GM18517 (cell line): ENCODE measurements around the gene LRRC1.

Experiments
- ATAC-seq: cut with Tn5 transposase; IDR thresholded peaks from one replicate; pipeline ENCODE4 v1.9.1; 2021; ENCODE audit warnings: mild to moderate bottlenecking, moderate library complexity; ENCODE audit not compliant: unreplicated experiment

The LRRC1 gene

DNA sequence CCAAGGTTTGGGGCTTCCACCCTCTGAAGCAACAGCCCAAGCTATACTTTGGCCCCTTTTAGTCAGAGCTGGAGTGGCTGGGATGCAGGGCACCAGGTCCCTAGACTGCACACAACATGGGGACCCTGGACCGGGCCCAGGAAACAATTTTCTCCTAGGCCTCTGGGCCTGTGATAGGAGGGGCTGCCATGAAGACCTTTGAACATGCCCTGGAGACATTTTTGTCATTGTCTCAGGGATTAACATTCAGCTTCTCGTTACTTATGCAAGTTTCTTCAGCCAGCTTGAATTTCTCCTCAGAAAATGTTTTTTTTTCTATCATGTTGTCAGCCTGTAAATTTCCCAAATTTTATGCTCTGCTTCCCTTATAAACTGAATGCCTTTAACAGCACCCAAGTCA lies 82.3 kb downstream of the LRRC1 start:
- ATAC-seq = no peak

DNA sequence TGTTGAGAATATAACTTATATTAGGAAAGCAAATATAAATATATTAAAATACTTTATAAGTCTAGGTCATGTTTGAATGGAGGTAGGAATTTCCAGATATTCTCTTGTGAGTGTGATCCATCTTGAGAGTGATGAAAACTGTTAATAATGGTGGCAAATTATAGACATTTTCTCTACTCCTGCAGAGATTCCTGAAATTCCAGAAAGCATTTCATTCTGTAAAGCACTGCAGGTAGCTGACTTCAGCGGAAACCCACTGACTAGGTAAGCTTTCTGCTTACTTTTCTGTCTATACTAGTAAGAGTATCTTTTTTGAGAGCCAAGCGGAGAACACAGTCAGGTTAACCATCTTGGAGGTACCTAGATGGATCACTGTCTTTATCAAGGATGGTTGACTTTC lies 84.0 kb downstream of the LRRC1 start:
- no peak for ATAC-seq

DNA sequence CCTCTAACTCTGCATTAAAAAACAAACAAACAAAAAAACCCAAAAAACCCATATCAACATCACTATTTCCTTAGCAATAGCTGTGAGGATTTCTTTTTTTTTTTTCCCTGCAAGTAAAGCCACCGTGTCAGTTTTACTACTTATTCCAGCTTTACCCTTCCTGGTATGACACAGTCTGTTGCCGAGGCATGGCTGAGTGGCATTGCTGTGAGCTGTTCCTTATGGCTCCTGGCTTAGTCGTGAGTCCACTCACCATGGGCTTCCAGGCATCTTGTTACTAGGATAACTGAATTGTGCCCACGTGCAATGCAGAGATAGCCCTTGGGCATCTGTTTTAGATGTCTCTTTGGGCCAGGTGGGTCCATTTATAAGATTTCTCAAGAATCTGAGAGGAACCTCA lies 84.8 kb downstream of the LRRC1 start:
- no peak for ATAC-seq

DNA sequence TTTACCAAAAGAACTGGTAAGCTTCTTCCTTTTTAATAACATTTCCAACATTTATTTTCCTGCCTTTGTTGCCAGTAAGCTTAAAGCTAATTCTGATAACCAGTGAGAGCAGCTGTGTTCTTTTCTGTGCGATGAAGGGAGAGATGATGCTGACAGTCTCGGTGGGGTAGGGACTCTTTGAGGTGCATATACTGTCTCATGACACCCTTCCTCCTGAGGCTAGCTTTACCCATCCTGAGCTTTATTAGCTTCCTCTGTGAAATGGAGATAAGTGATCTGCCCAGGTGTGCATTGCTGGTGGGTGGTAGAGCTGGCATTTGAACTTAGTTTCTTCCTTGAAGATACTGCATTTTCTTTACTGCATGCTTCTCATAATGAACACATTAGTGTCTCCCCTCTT lies 92.5 kb downstream of the LRRC1 start:
- ATAC-seq = no peak

DNA sequence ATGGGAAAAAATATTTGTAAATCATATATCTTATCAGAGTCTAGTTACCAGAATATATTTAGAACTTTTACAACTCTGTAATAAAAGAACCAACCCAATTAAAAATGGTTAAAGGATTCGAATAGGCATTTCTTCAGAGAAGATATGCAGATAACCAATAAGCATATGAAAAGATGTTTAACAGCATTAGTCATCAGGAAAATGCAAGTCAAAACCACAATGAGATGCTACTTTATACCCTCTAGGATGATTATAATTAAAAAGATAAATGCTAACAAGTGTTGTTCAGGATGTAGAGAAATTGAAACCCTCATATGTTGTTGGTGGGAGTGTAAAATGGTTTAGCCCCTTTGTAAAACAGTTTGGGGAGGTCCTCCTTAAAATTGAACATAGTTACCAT lies 94.1 kb downstream of the LRRC1 start:
- ATAC-seq = no peak

DNA sequence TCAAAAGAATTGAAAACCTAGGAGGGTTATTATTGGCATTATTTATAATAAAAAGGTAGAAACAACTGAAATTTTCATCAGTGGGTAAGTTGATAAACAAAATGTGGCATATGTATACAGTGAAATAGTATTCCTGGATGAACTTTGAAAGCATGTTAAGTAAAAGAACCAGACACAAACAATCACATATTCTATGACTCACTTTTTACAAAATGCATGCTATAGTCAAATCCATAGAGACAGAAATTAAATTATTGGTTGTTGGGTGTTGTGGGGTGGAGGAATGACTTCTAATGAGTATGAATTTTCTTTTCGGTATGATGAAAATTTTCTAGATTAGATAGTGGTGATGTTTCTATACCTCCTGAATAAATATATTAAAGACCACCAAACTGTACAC lies 94.6 kb downstream of the LRRC1 start:
- no peak for ATAC-seq

DNA sequence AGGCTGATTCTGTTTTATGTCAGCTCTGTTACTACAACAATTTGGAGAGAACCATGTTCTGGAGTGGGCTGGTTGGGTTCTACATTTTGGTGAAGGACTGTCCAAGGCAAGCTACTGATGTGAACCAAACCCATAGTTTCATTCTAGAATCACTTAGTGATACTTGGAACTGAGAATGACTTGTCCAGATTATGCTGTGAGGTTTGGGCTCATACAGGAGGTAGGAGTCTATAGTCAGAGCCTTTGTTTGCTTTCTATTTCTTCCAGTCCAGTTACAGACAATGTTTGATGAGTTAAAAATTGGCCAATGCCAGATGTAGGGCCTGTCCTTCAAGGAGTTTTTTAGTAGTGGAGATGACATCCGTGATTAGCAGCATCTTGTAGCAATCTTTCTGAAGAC lies 97.9 kb downstream of the LRRC1 start:
- peak; percentile 78 for ATAC-seq

DNA sequence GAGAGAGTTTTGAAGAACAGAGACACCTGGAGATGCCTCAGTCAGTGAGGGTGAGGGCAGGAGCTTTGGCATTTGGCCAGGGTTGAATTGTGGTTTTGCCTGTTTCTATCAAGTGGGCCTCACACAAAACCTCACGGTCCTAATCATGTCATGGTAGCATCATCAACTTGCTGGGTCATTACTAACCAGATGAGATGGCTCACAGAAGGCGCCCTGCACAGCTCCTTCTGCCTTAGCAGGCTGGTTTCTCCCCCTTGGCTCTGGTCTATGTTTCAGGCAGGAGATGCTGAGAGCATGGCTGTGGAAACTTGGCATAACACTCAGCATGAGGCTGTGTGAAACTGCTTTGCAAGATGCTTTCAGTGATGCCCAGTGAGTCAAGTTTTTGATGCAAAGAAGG lies 99.3 kb downstream of the LRRC1 start:
- peak; percentile 65 for ATAC-seq

DNA sequence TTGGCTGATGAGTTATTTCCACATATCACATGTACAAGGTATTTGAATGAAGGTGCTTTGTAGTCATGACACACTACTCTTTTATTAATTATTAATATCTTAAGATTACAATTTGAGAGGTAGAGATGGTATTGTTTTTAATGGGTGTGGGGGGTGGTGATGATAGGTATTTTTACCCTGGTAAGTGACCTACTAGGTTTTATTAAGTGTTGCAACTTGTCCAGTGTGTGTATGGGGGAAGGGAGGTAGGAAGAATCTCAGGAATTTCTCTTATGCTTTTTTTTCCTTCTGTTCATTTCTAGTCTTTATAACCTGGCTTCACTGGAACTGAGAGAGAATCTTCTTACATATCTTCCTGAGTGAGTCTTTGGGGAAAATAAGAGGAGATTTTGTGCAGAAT lies 101.4 kb downstream of the LRRC1 start:
- no peak for ATAC-seq

DNA sequence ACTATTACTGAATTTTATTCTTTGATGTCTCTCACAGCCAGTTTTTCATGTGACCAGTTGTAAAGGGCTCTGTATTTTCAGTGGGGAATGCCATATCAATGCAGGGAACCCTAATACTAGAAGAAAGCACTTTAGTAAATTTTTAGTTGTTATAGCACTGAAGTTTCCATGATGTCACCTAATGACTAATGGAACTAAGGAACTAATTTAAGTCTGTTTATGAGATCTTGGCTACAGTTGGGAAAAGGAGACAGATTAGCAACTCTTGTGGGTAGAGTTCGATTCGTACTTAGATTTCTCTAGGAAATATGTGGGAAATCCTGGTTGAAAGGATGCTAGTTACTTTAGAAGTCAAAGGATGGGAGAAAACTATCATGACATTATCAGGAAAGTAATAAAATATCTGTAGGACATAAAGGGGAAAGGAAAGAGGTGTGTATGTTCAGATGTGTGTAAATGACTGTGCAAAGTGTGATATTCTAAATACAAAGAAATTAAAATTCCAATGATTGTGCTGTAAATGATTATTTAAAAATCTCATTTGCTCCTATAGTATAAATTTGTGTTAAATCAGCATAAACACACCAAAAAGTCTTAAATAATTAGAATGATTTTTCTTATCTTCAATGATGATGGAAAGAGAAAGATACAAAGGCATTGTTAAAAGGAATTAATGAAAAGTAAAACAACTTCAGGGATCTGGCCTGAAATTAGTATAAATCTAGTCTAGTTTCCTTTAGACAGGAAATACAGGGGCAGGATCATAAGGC lies 103.4 kb downstream of the LRRC1 start:
- no peak for ATAC-seq

DNA sequence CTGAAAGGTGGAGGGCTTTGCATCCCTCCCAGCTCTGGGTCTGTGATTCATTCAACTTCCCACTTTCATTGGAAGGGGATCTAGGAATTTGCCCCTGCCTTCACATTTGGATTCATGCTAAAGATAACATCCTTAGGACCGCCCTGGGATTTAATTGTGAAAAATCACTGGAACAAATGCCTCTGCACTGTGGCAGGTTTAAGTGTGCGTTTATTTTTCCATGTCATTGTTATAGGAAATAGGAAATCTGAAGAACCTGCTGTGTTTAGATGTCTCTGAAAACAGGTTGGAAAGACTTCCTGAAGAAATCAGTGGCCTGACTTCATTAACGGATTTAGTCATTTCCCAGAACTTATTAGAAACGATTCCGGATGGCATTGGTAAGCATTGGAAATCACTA lies 104.7 kb downstream of the LRRC1 start:
- ATAC-seq = no peak

DNA sequence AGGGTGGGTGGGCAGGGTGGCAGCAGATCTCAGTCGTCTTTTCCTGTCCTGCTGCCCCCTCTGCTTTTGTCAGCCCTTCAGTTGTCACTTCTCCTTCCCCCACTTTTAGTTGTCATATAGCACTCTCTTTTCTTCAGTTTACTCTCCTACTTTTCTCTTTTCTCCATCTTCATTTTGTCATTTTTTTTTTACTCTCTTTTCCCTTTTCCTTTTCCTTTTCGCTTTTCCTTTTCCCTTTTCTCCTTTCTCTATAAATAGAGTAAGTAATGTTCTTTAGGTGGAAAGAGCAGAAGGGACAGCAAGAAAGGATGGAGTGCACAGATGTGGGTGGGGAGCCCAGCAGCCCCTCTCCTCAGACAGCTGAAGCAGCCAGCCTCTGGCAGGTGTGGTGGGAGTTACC lies 108.6 kb downstream of the LRRC1 start:
- ATAC-seq = no peak

DNA sequence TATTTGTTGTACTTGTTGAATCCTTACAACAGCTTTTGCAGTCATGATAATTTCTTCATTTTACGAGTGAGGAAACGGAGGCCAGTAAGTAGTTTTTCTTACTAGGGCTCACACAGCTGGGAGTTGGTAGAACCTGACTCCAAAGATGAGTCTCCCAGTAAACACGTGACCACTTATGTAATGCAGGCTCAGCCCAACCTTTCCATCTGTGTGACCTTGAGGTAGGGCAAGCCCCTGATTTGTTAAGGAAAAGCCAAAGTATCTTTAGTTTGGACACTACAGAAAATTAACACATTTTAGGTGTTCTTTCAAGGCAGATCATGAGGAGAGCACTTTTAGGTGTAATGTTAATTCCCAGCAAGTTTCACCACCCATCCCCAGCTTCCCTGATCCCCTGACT lies 111.3 kb downstream of the LRRC1 start:
- no peak for ATAC-seq

DNA sequence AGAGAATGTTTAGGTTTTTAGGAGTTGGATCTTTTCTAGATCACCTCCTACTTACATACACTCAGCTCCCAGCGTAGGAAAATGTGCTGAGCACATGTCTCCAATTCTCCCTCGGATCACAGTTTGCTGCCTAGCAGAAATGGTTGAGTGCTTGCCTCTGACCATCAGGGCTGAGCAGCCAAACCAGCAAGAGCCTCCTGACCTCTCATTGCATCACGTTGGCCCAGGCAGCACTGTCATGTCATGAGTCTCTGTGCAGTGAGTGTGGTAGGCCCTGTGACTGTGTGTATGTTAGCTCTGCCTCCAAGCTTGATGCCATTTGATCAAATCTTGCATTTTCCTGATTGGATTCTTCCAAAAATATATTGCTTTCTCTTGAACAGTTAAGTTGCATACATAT lies 112.0 kb downstream of the LRRC1 start:
- ATAC-seq = no peak

DNA sequence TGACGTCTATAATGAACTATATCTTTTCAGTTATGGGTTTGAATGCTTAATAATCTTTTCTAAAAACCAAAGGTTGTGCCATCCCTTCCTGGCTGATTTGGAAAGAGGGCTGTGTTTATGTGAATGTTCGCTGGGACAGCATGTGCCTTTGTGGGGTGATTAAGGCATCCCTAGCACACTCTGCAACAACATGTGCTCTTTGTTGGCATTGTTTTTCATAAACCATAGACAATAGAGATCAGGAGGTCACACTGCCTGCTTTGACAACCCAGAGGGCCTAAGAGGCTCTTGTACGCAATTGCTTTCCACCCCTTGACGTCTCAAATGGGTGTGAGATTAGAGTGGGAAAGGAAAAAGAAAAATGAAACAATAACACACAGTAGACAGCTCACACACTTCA lies 116.0 kb downstream of the LRRC1 start:
- ATAC-seq = no peak

DNA sequence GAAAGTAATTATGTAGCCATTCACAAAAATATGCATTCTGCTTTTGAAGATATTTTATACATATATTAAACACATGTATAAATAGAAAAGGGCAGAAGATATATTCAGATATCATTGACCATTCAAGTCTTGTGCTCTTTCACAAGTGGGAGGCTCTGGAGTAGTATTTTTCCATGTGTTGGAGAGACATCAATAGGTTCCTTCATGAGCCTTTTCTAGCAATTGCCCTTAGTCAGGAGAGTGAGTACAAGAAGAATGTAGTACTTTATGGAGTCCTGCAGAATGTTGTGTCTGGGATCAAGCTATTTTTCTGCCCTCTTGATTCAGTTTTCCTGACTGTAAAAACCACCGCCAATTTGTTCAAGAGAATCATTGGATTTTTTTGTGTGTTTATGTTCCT lies 117.9 kb downstream of the LRRC1 start:
- no peak for ATAC-seq

DNA sequence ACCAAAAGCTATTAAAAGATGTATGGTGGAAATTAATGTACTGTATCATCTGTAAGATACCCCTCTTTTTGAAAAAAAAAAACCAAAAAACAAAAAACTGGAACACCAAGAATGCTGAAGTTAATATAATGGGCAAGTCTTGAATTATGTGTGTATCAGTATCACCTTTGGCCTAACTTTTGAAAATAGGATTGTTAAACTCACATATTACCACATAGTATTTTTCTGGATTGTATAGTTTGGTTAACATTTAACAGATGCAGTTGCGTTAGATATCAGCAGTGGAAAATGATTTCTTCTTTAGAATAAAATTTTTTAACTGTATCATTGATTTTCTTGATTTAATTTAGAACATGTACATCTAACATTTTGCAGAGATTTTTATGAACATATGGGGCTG lies 118.5 kb downstream of the LRRC1 start:
- no peak for ATAC-seq

DNA sequence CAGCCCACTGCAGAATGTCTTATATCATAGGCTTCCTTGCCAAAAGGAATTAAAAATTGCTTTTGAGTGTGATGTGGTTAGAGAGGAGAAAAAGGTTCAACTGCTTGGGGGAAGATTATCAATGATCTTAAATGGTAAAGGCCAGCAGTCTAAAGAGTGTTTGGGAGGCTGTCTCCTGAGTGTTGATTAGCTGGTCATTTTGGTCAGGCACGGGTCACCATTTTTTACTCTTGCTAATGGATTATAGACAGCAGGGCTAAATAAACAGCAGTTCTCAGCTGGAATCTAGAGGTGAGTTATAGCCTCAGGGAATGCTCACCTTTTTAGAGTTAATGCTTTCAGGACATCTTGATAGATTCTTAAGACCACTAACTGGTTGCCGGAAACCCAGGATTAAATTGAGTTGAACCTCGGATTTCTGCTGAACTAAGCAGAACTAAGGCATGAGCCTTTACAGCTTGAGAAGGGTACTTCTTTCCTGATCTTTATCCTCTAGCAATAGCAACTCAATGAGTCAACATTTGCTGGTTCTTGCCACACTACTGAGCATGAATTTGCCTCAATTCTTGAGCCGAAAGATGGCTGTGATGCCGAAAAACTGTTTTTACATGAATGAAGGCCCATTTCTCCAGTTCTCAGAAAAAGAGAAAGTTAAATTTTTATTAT lies 120.4 kb downstream of the LRRC1 start:
- ATAC-seq = no peak

DNA sequence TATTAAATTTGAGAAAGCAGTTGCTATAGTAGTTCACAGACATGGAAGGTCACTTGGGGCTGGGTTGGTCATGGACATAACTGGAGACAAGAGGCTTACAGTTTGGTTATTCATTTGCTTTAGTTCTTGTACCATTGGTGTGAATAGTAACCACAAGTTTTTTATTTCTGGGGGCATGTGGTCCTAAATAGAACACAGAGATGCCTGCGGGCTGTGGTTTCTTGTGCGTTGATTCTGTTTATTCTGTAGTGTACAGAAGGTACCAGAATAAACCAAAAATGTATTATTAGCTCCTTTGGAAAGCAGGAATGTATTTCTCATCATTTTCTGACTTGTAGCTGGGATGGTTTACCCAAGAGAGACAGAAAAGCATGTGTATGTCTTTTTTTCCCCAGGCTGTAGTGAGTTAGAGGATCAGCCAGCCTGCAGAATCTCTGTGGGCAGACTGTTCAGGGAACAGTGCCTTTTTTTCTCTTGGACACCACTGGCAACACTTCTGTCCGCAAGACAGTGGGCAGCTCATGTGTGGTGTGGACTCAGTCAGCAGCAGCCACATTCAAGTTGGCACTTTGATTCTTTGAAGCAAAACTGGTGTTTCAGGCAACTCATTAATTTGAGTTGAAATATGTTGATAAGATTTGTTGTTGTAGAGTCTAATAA lies 122.1 kb downstream of the LRRC1 start:
- ATAC-seq = peak; percentile 64

DNA sequence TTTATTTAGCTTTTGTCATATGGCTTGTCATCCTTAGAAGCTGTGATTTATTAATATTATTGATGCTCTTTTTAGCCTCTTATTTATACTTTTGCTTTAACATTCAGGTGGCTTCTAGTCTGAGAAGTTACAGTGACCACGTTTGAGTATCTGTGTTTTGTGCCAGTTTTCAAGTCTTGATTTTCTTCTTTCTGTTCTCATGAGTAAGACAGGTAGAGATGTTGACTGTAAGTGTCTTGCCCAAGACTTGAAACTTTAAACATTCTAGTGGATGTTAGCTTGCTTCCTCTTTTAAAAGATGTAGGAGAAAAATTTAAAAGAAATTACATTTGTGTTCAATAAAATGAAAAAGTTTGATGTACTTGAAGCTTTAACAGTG lies 122.6 kb downstream of the LRRC1 start:
- peak; percentile 66 for ATAC-seq

DNA sequence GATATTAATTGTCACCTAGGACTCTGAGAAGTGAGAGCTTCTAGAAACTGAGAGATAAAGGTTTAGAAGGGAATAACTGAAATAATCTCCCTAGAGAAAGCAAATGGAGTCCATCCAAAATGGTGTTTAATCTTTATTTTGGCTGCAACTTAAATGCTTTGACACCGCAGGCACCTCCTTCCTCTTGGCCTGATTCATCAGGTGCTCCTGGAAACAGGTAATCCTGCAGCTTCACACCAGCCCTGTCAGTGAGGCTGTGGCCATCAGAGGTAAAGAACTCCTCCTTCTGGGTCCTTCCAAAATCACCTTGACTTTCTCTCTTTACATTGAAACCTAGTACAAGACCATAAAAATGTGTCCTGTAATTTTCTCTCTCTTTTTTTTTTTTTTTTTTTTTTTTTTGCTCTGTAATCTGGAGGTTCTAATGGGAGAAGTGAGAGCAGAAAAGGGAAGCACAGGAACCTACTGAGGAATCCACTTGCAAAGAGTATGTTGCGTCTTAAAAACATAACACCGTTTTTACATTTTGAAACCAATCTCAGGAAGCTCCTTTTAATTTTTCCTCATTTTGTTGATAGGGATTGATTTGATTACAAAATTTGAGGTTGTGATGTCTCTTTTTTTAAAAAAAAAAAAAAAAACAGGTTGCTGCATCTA lies 124.2 kb downstream of the LRRC1 start:
- ATAC-seq = no peak

DNA sequence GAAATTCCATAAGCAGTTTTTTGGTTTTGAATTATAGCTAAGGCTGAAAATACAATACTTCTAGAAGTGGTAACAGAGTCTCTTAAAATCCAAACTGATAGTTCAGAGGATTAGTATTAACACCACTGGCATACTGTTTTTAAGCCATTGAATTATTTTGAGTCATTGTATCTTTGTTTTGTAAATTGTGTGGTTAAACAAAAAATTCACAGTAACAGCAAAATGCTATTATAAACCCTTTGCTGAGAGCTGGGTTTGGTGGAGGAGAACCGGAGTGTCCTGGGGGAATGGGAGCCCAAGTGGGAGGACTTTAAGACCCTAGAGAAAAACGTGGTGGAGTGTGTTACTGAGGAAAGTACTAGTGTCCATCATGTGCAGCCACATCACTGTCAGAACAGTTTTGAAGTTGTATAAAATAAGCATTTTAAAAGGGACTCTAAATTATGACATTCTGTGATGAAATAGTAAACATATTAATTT lies 125.1 kb downstream of the LRRC1 start:
- ATAC-seq = no peak
